ENCODE measurements around the gene SLC35D2.
A peak's percentile ranks its signal among the peaks of the same experiment; 100 is the strongest.

SLC35D2 gene

GRCh38 chr9:96423985-96424336, 40.5 kb upstream of the SLC35D2 start:
- no peak overlapping the region for H3K27ac ChIP-seq
- H3K9me3 ChIP-seq (ENCODE audit: control insufficient read depth, low read length): no peaks in the 10 kb centered on the region
- no peak for TF ChIP-seq CTCF (IDR thresholded peaks at IDR 0.05)
- no peaks in the 10 kb centered on the region for H3K27me3 ChIP-seq (ENCODE audit: control insufficient read depth, insufficient read depth, low read length)
- H3K9ac ChIP-seq: no peak overlapping the region
- peaks cover 3% of the 10 kb centered on the region for H3K4me1 ChIP-seq
- no peaks in the 10 kb centered on the region for H3K36me3 ChIP-seq (ENCODE audit: control insufficient read depth, insufficient read depth, low read length)
- H3K4me2 ChIP-seq (ENCODE audit: low read length): no peak overlapping the region
- H3K79me2 ChIP-seq: no peaks in the 10 kb centered on the region
- no peak overlapping the region for H2AFZ ChIP-seq
- no peak overlapping the region for H3K4me3 ChIP-seq (ENCODE audit: low read depth, low read length)

- Histone ChIP-seq H2AFZ (no peak overlapping the region), H3K27ac (no peak overlapping the region), H3K4me3 (ENCODE audit: low read depth, low read length) (no peak overlapping the region), H3K4me2 (ENCODE audit: low read length) (no peak overlapping the region), H3K36me3 (ENCODE audit: control insufficient read depth, insufficient read depth, low read length) (no peaks in the 10 kb centered on the region), H3K4me1 (peaks cover 3% of the 10 kb centered on the region), H3K9ac (no peak overlapping the region), H3K27me3 (ENCODE audit: control insufficient read depth, insufficient read depth, low read length) (no peaks in the 10 kb centered on the region), H3K79me2 (no peaks in the 10 kb centered on the region), H3K9me3 (ENCODE audit: control insufficient read depth, low read length) (no peaks in the 10 kb centered on the region)
- TF ChIP-seq CTCF (IDR thresholded peaks at IDR 0.05): no peak
Observed at GRCh38 chr9:96423322-96423984, 39.9 kb upstream of the SLC35D2 start.

GRCh38 chr9:96420468-96421219, 37.1 kb upstream of the SLC35D2 start:
- Histone ChIP-seq H3K9me3 (ENCODE audit: control insufficient read depth, low read length) (no peaks in the 10 kb centered on the region), H3K4me3 (ENCODE audit: low read depth, low read length) (peak overlapping the region; percentile 2), H3K4me2 (ENCODE audit: low read length) (peak overlapping the region; percentile 97), H3K4me1 (peaks cover 6% of the 10 kb centered on the region), H3K36me3 (ENCODE audit: control insufficient read depth, insufficient read depth, low read length) (no peaks in the 10 kb centered on the region), H3K9ac (no peak overlapping the region), H3K27ac (peak overlapping the region; percentile 91), H3K79me2 (no peaks in the 10 kb centered on the region), H3K27me3 (ENCODE audit: control insufficient read depth, insufficient read depth, low read length) (no peaks in the 10 kb centered on the region), H2AFZ (peak overlapping the region; percentile 38)
- no peak for TF ChIP-seq CTCF (IDR thresholded peaks at IDR 0.05)

- Histone ChIP-seq H2AFZ (no peak overlapping the region), H3K79me2 (no peaks in the 10 kb centered on the region), H3K4me3 (ENCODE audit: low read depth, low read length) (peak overlapping the region; percentile 81), H3K36me3 (ENCODE audit: control insufficient read depth, insufficient read depth, low read length) (no peaks in the 10 kb centered on the region), H3K4me2 (ENCODE audit: low read length) (peak overlapping the region; percentile 97), H3K4me1 (peaks cover 6% of the 10 kb centered on the region), H3K27ac (peak overlapping the region; percentile 91), H3K9ac (no peak overlapping the region), H3K27me3 (ENCODE audit: control insufficient read depth, insufficient read depth, low read length) (no peaks in the 10 kb centered on the region), H3K9me3 (ENCODE audit: control insufficient read depth, low read length) (no peaks in the 10 kb centered on the region)
- TF ChIP-seq CTCF (IDR thresholded peaks at IDR 0.05): no peak
Observed at GRCh38 chr9:96419691-96419969, 36.1 kb upstream of the SLC35D2 start.

Measured in parathyroid adenoma (tissue), 2 donors.